NCI-H1694 treated with DMSO at 0.1 percent for 48 hours (cell line): ENCODE measurements around the gene FAM219B.
"Not testable (repeated sequence)": the region's sequence is repeated elsewhere in the genome, so short reads cannot be mapped to it uniquely, and the experiment has no call there.

Experiments used
- DNase-seq: peaks from one replicate; lab custom pipeline; 2025; lab: John Stamatoyannopoulos, UW

FAM219B gene, protein sequence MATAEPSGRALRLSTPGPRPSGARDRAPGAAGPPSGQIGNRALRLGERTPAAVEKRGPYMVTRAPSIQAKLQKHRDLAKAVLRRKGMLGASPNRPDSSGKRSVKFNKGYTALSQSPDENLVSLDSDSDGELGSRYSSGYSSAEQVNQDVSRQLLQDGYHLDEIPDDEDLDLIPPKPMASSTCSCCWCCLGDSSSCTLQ

DNA sequence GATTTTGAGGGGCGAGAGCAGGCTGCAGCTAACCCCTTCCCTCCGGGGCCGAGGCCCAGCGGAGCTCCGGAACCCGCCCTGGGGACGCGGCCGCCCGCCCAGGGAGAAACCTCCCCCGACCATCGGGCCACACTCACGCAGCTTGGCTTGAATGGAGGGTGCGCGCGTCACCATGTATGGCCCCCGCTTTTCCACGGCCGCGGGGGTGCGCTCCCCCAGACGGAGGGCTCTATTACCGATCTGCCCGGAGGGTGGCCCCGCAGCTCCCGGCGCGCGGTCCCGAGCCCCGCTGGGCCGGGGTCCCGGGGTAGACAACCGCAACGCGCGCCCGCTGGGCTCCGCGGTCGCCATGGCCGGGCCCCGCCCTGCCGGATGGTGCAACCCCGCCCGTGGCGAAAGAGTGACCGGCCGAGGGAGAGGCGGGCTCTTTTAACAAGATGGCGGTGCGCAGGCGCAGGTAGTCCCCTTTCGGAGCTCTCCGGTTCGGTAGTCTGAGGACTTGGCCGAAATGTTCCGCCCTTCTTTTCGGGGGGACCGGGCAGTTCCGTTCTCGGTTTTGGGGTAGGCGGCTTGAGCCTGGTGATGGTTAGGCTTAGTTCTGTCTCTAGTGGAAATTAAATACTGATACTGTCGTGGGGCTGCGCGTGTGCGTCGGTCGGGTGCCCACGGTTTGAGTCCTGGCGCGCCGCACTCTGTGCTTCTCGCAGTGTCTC is at the start of gene FAM219B:
Gene FAM219B (minus strand): TSS at position 402 of the 713 bp plus-strand sequence. CDS start 51 bp downstream, at position 351.
- peak; percentile 40 for DNase-seq

DNA sequence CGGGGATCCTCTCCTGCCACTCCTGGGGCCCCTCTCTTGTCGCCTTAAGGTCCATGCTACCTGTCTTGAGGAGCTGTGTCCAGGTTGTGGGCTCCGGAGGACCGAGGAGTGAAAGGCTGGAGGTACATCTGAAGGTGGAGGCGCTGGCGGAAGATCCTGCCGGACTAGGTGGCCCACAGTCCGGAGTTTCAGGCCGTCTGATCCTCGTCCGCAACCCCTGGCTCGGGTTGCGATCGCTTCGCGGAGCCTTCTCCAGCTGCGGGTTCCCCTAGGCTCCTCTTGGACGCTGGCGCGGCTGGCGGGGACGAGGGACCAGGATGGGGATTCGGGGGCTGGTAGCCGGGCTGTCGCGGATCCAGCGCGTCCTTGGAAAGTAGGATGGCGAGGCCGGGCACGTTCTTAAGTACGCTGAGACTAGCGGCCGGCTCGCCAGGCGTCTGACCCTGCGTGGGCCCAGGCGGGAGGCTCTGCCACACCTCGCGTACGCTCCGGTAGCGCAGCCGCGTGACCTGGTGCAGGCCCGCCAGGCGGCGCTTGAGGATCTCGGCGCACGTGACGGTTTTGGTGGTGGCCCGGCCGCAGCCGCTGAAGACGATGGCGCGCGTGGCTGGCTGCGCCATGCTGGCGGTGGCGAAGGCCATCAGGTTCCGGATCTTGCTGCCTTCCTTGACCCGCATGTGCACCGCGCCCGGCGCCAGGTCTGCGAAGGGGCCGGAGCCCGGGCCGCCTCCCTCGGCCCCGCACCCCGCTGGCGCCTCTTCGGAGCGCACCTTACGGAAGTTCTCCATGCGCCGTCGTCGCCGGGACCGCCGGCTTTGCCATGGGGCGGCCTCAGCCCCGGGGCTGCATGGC is 49.4 kb upstream of the FAM219B start:
- no peak for DNase-seq

DNA sequence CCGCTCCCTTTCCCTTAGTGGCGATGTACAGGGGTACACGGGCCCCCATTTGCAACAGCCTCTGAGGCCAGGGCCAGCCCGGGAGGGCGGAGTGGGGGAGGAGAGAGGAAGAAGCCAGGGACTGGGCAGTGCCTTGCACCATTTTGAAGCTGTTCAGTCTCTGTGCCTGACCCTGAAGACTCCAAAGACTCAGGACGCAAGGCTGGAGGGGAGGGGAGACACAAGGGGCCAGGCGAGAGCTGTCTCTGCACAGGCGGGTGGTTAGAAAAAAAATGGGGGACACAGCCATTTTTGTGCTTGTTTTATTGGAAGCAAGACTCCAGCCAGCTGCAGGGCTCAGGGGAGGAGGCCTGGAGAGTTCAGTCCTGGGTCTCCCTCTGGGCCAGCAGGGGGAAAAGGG is 48.4 kb upstream of the FAM219B start:
- no peak for DNase-seq

DNA sequence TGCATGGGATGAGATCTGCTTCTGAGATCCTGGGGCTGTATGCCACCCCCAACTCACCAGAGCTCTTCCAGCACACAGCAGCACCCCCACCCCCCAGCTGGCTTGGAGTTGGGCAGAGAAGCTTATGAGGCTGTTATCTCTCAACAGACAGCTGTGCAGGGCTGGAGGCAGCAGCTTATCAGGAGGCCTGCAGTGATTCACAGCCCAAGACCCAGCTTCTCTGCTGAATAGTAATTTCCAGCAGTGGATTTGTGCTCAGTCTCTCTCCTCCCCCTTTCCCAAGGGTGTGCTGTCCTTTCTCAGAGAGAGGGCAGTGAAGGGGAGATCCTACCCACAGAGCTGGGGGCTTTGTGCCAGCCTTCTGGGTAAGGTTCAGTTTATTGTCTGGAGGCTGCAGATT is 47.9 kb upstream of the FAM219B start:
- no peak for DNase-seq

DNA sequence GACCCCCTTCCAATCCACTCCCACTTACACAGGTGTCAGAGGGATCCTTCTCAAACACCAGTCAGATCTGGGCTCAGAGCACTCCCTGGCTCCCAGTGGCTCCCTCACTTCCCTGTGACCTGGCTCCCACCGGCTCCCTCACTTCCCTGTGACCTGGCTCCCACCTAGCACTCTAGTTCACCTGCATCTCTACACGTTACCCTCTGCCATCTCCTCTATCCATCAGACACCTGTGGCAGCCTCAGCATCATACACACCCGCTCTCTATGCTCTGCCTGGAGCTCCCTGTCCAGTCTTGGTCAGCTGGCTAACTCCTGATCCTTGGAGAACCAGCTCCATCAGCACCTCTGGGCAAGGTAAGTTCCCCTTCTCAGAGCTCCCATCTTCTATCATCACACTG is 44.4 kb upstream of the FAM219B start:
- no peak for DNase-seq

DNA sequence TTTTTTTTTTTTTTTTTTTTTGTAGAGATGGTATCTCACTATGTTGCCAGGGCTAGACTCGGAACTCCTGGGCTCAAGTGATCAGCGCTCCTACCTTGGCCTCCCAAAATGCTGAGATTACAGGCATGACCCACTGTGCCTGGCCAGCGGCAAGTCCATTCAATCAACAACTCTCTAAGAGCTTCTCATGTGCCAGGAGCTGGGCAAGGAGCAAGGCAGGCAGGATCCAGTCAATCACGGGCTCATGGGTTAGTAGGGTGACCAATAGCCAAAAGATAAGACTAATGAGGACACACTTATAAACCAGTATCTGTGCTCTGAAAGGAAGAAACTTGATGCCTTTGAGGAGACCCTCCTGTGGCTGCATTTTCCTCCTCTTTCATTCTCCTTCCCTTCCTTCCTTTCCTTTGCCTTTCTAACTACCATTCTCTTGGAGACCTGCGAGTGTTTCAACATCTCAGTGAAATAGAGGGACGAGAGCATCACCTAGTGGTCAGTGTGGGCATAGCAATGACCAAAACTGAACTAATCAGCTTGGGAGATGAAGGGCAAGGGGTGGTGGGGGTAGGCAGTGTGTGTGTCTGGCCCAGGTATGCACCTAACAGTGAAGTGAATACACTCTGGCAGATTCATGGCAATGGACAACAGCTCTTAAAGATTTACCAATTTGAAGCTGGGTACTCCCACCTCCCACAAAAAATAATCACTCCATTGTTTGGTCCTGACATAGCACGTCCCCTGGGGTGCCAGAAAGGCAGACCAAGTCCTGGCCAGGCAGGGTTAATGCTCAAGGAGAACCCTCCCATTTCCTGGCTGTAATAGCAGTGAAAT is 43.6 kb upstream of the FAM219B start:
- peak; percentile 42 for DNase-seq

DNA sequence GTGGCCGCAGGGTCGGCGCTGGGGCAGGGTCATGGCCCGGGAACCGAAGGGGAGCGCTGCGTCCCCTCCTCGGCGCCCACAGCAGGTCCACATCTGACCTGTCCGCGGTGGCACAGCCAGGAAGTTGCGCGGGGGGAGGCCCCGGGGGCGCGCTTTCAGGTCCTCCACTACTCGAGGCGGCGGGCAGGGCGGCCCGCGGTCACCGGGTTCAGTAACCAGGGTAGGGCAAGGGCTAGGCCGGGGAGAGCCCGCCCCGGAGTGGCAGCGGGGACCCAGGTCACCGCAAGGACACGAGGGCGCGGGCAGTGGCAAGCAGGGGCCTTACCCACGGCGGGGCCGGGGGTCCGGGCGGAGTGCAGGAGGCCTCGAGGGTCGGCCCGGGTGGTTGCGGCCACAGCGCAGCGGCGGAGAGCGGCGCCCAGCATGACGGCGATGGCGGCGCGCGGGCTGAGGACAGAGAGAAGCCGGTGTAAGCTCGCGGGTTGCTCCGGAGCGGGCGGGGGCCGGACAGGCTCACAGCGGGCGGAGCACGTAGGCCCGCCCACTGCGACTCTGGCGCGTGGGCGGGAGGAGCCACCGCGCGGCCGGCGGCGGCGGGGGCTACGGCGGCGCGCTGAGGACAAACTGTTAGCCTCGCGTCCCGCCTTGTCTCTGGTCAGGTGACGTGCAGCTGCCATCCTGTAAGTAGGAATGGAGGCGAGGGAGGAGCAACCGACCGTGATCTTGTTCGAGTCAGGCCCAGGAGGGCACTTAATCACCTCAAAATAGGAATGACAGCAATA is 31.1 kb upstream of the FAM219B start, which contains the start of gene COX5A:
Gene COX5A (minus strand): TSS at position 484 of the 782 bp plus-strand sequence. CDS start 59 bp downstream, at position 425.
- peak; percentile 88 for DNase-seq

DNA sequence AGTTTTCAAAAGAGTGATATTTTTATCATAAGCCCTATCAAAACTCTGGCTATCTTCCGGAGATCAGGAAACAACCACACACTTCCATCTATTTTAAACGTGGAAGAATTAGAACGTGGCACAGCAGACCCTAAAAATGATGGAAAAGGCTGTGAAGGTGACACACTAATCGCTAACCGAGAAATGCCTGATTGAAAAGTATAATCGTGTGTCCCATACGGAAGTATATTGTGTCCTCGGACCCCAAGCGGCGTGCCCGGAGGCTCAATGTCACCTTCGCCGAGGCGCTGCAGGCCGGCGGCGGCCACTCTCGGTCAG is 30.6 kb upstream of the FAM219B start:
- no peak for DNase-seq

DNA sequence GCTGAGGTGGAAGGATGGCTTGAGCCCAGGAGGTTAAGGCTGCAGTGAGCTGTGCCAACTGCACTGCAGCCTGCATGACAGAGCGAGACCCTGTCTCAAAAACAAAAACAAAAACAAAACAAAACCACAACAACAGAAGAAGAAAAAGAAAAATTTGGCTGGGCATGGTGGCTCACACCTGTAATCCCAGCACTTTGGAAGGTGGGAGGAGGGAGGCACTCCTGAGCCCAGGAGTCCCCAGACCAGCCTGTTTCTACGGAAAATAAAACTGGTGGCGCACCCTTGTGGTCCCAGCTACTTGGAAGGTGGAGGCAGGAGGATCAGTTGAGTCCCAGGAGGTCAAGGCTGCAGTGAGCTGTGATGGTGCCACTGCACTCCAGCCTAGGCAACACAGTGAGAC is 28.5 kb upstream of the FAM219B start:
- DNase-seq, result not testable (repeated sequence)

DNA sequence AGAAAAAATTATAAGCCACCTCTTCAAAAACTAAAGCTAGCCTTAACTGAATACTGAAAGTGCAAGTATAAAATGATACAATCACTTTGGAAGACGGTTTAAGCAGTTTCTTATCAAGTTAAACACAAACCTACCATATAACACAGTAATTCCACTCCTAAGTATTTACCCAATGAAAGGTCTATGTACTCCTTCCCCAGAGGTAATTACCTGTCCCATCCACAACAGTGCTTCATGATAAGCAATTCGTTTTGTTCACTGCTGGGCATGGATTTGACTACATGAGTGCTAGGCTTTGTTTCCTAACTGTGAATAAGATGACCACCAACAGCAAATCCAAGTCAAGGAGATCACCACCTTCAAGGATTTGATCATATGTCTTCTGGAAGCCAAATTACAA is 26.9 kb upstream of the FAM219B start:
- no peak for DNase-seq

DNA sequence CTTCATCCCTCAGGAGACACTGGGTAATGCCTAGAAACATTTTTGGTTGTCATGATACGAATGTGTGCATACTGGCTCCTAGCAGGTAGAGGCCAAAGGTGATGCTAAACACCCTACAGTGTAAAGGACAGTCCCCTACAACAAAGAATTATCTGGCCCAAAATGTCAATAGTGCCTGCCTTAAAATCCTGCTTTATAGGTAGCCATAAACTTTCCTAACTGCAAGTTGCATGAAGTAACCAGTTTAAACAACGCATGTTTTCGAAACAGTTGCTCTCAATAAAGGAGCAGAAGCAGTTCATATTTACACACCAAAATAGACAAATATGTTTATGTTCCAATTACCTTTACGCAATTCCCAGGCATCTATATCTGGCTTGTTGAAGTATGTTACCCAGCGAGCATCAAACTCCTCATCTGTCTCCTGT is 22.1 kb upstream of the FAM219B start:
- DNase-seq, result no peak

DNA sequence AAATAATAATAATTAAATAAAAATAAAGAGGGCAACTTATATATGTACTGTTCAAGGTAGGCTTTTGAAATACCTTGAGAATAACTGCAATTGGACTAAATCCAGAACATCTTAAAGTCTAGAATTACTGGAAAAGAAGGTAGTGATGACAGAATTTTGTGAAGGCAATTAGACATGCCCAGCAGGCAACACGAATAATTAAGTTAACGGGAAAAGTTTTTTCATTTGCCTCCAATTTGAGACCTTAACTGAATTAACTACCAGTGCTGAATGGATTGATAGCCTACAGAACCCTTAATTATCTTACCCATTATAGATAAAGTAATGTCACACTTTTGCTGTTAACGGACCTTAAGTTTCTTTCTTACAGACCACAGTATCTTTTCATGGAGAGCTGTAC is 17.9 kb upstream of the FAM219B start:
- DNase-seq, result no peak

DNA sequence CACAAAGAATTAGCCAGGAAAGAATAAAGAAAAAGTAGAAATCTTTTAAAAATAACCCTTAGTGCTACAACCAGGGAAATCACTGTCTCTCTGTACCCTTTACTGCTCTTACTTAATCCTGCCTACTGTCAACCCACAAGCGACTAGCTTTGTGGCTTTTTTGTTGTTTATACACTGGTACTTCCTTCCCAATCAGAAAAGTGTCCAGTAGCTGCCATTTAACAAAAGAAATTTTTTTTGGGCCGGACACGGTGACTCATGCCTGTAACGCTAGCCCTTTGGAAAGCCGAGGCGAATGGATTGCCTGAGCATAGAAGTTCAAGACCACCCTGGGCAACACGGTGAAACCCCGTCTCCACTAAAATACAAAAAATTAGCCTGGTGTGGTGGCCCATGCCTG is 13.8 kb upstream of the FAM219B start:
- no peak for DNase-seq

DNA sequence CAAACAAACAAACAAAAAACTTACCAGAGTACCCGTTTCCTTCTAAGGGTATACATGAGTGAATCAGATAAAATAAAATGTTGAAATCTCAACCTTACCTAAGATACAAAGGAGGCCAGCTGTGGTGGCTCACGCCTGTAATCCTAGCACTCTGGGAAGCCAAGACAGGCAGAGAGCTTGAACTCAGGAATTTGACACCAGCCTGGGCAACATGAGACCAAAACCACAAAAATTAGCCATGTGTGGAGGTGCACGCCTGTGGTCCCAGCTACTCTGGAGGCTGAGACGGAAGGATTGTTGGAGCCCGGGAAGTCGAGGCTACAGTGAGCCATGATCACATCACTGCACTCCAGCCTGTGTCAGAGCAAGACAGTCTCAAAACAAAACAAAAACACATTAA is 11.0 kb upstream of the FAM219B start:
- no peak for DNase-seq

DNA sequence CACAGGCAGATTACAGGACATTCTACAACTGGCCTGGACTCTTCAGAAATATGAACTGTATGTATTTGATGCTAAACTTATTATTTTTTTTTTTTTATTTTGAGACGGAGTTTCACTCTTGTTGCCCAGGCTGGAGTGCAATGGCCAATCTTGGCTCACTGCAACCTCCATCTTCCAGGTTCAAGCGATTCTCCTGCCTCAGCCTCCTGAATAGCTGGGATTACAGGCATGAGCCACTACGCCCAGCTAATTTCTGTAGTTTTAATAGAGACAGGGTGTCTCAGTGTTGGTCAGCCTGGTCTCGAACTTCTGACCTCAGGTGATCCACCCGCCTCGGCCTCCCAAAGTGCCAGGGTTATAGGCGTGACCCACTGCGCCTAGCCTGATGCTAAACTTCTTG is 7.1 kb upstream of the FAM219B start:
- not testable (repeated sequence) for DNase-seq

DNA sequence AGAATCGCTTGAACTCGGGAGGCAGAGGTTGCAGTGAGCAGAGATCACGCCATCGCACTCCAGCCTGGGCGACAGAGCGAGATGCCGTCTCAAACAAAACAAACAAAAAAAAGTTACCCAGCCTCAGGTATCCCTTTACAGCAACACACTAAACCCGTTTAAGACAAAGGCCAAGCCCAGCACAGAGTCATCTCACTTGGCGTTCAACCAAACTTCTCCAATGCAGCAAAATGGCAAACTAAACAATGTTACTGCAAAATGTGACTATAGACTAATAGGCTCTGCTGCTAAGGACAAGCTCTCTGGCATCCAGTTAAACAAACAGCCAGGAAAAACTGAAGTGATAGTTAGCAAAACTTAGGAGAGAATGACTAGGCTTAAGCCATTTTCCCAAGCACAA is 6.4 kb upstream of the FAM219B start:
- no peak for DNase-seq

DNA sequence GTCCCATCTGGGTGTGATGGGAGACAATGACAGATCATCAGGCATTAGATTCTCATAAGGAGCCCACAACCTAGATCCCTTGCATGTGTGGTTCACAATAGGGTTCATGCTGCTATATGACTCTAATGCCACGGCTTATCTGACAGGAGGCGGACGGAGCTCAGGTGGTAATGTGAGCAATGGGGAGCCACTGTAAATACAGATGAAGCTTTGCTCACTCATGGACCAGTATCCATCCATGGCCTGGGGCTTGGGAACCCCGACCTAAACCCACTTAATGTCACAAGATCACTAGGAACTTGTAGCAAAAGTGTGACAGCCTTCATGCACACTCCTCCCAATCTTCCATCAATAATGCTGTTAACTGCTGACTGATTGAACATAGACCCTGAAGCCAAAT is 2.0 kb upstream of the FAM219B start:
- no peak for DNase-seq

DNA sequence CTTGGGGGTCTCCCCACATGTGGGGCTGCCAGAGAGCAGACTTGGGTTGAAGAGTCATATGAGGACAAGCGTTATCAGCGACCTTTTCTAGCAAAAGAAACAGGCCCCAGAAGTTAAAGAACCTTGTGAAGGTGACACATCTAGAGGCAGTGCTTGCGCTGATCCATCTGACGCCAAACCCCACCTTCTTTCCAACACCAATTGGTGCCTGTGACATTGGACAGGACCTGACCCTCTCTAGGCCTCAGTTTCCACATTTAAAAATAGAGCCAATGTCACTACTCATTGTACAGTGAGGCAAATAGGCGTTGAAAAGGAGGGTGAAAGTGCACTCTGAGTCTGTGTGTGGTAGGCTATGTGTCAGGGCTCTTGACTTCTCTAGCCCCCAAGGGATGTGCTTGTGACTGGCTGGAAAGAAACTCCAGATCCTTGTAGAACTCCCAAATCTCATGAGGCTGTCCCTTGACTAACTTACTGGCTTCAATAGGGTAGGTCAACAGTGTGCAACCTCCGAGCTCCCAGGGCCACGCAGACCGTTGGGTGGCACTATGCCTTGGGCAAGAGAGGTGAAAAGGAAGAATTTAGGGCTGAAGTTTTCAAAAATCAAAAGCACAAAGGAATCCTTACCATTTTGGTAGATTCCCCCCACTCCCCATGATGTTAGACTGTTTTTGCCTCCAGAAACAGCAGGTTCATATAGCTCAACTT is 666 bp upstream of the FAM219B start:
- no peak for DNase-seq

DNA sequence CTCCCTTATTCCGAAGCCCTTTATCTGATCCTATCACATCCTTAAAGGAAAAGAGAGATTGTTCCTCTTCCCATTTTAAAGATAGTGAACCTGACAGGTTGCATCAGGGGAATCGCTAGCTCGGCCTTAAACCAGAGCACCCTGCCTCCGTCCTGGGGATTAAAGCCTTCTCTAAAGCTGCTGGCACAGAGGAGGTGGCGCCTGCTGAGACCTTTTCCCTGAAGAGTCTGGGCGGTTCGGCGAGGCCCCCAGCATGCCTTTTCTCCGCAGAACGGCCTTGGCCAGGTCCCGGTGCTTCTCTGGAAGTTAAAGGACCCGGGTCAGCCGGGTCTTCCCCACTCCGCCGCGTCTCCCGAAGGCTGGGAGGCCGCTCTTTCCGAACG is 593 bp downstream of the FAM219B start:
- DNase-seq, result no peak

DNA sequence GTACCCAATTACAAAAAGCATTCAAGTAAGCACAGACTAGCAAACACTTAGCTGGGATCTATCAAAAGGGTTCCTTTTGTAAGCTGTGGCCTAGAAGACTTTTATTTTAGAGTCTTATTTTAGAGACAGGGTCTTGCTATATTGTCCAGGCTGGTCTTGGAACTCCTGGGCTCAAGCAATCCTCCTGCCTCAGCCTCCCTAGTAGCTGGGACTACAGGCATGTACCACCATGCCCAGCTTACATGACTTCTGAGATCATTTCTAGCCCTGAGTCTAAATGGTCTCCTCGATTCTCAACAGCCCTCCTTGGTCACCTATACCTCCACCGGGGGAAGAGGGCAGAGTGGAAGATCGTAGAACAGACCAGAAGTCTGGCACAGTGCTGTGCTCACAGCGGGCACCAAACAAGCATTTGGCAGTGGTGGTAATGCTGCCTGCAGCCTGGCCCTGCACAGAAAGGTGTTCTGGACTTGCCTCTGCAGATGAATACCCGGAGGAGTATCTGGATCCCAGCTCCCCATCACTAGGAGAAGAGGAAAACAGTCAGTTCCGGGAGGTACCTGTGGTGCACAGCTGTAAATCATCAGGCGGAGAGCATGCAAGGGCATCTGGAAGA is 2.4 kb downstream of the FAM219B start:
- DNase-seq, result no peak
